DND-41 (cell line): Measurements from ENCODE around the gene EPHB1.

Source experiments
- CTCF ChIP-seq: IDR thresholded peaks from 2 replicates; pipeline ENCODE4 v1.5.1; 2012; ENCODE audit warnings: borderline replicate concordance, low read length, moderate library complexity, mild to moderate bottlenecking; ENCODE audit not compliant: poor library complexity, severe bottlenecking; ENCODE audit errors: extremely low read depth
- EZH2 ChIP-seq: IDR thresholded peaks from 3 replicates; pipeline ENCODE4 v1.6.1; 2012; ENCODE audit warnings: borderline replicate concordance, low read depth, mild to moderate bottlenecking, moderate library complexity, low read length, inconsistent platforms; ENCODE audit not compliant: severe bottlenecking

GRCh38 chr3:134895181-134895580, 100.1 kb downstream of the EPHB1 start:
- TF ChIP-seq CTCF = no peak
- TF ChIP-seq EZH2 = no peak
